Pancreas (tissue), 10 donors: ENCODE results near the gene ZFYVE9. TPM values are rescaled to one million over a fixed set of nuclear protein-coding genes. Genes with fewer than 3 reads are reported as not detected.

Experiments
- ATAC-seq, 4 donors: fragments of 200-7000 bp; cut with Tn5 transposase; one replicate each; pipeline versions ENCODE4 v1.8.0 to v1.9.1; 2020; ENCODE audit warnings: mild to moderate bottlenecking in 4 of 4, moderate library complexity in 4 of 4
- DNase-seq, 6 donors: peaks; one replicate each; pipeline ENCODE4 v3.0.0-alpha.2; 2020
- FAIRE-seq: peaks from 2 replicates; lab custom pipeline; 2012; peaks lifted over from hg19 to GRCh38; lab: Jason Lieb, UNC
- H3K27ac ChIP-seq, 4 donors: fragments of 200-600 bp; sonication (generic); 1 replicate in 3 of 4; 2 replicates in 1 of 4; pipeline versions ENCODE4 v1.5.0 to v1.8.0; 2020
- H3K27me3 ChIP-seq, 4 donors: fragments of 200-600 bp; one replicate each; pipeline ENCODE4 v1.8.0; 2021
- H3K36me3 ChIP-seq, 3 donors: fragments of 200-600 bp; sonication (generic) in 1 of 3; one replicate each; pipeline versions ENCODE4 v1.5.0 to v1.8.0; 2020 to 2021
- H3K4me1 ChIP-seq, 3 donors: fragments of 200-600 bp; one replicate each; pipeline ENCODE4 v1.8.0; 2021
- H3K4me3 ChIP-seq, 4 donors: fragments of 200-600 bp; sonication (generic) in 2 of 4; one replicate each; pipeline versions ENCODE4 v1.5.0 to v1.8.0; 2020 to 2021
- H3K9me3 ChIP-seq, 4 donors: fragments of 200-600 bp; one replicate each; pipeline ENCODE4 v1.8.0; 2021
- WGBS, 2 donors: extraction: QIAGEN DNeasy Blood & Tissue Kit; methylation state at CpG; one replicate each; pipeline ENCODE4 v1.1.7; 2013; 5-methylcytosine and 5-hydroxymethylcytosine counted together
- intact Hi-C, 3 donors: fragments of 100-400 bp; cut with DNase I; formaldehyde crosslinking; loops; one replicate each; pipeline versions ENCODE4 v1.11.1 to v1.14.2; 2022
- polyA plus RNA-seq, 2 donors: library from polyadenylated mRNA; stranded (reverse); fragments of 200-250 nt; gene quantifications; one replicate each; pipeline ENCODE4 v1.2.3, GENCODE V29; 2013
- total RNA-seq, 6 donors: library from RNA; stranded (reverse); fragmentation: NEBNext Ultra II Directional in 4 of 6; extraction: Animal tissue kit (Norgen Biotek cat#: 25700) in 4 of 6; gene quantifications; one replicate each; pipeline versions ENCODE4 v1.2.1 to v1.2.4, GENCODE V29; 2021 to 2023
- TF ChIP-seq, protein P1 (sequence below), 4 donors: fragments of 200-600 bp; sonication (generic) in 3 of 4; IDR thresholded peaks; one replicate each; pipeline versions ENCODE4 v1.5.0 to v1.8.0; 2021; ENCODE audit warnings: antibody characterized with exemption in 4 of 4
- donor health status: healthy with polysubstance abuse.
- donor health status: DM: no; HTN: no; CAD: no; lungs with moderate emphysema.
- donor health status: DM: no; HTN: no; CAD: no.
- donor health status: control.
- donor health status: control.
- donor health status: Bipolar disorder and iron deficiency.
- donor health status: DM: yes; HTN: yes; CAD: no.
- donor health status: DM: no; HTN: no; CAD: no.
- donor health status: DM: no; HTN: no; CAD: no.
- donor health status: DM: yes; HTN: yes; CAD: no.

ZFYVE9 gene
- total and polyA plus RNA-seq, 8 donors: 3.0 to 16.9 (median 13.2) TPM

DNA sequence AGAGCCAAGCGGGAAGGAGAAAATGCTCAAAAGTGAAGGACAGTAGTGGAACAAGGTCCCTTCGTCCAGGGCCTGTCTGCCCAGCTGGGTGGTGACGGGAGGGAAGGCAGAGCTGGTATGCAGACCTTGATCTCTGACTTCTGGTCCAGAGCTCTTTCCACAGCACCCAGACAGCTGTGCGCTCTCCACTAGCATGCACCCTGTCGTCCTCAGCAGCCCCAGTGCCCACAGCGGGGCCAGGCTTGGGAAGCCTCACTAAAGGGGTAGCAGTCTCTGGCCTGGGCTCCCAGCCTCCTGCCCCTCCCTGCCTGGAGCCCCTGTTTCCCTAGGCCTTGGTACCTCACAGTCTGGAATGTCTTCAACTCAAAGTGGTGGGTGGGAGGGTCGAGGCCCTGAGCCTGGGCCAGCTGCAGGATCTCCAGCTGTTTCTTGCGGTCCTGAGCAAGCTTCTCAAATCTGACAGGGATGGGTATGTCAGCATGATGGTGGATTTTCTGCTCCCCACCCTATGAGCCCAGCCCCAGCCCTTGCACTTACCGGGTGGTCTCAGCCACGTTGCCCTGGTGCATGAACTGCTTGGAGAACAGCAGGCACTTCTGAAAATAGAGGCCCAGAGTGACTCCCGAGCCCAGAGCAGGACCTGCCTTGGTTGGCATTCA is 214.1 kb downstream of the ZFYVE9 start:
- Histone ChIP-seq H3K9me3 (no peaks in the 10 kb centered on the region), H3K36me3 (peaks cover 18 to 84% (median 50%) of the 10 kb centered on the region in 3 donors), H3K4me3 (no peak overlapping the region), H3K4me1 (no peaks in the 10 kb centered on the region), H3K27ac (no peak overlapping the region), H3K27me3 (no peaks in the 10 kb centered on the region)
- 90 to 93% methylated on average over 11 of the region's 11 CpGs for WGBS, 2 donors
- FAIRE-seq (no peak), ATAC-seq (no peak), DNase-seq (peak in 1 of 6 donors; percentile 33)
- TF ChIP-seq, protein P1, sequence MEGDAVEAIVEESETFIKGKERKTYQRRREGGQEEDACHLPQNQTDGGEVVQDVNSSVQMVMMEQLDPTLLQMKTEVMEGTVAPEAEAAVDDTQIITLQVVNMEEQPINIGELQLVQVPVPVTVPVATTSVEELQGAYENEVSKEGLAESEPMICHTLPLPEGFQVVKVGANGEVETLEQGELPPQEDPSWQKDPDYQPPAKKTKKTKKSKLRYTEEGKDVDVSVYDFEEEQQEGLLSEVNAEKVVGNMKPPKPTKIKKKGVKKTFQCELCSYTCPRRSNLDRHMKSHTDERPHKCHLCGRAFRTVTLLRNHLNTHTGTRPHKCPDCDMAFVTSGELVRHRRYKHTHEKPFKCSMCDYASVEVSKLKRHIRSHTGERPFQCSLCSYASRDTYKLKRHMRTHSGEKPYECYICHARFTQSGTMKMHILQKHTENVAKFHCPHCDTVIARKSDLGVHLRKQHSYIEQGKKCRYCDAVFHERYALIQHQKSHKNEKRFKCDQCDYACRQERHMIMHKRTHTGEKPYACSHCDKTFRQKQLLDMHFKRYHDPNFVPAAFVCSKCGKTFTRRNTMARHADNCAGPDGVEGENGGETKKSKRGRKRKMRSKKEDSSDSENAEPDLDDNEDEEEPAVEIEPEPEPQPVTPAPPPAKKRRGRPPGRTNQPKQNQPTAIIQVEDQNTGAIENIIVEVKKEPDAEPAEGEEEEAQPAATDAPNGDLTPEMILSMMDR (IDR thresholded peaks at IDR 0.05): no peak
- intact Hi-C loops: no loop called here

DNA sequence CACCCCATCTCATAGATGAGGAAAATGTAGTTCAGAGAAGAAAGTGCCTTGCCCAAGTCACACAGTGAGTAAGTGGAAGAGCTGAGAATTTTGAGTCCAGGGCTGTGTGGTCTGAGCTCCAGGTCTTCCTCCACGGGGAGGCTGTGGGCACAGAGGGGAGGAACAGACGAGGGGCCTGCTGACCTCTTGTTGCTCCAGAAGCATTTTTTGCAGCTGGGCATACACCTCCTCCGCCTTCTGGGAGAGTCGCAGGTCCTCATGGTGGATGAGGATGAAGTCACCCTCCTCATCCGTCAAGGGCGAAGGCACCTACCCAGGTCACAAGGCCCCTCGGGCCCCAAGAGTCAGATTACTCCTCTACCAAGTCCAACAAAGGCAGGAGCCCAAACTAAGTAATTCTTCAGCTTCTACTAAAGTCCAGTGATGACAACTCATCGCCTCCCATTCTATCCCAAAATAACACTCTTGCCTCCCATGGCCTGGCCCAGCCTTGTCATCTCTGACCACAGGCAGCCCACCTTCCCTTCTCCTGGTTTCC is 215.0 kb downstream of the ZFYVE9 start:
- Histone ChIP-seq H3K27ac (no peak overlapping the region), H3K27me3 (no peaks in the 10 kb centered on the region), H3K4me1 (no peaks in the 10 kb centered on the region), H3K4me3 (no peak overlapping the region), H3K9me3 (no peaks in the 10 kb centered on the region), H3K36me3 (peaks cover 18 to 91% (median 53%) of the 10 kb centered on the region in 3 donors)
- intact Hi-C loops: no loop called here
- FAIRE-seq (no peak), ATAC-seq (no peak), DNase-seq (no peak)
- TF ChIP-seq, protein P1 (IDR thresholded peaks at IDR 0.05): no peak
- WGBS, 2 donors: 92 to 95% methylated on average over 8 of the region's 8 CpGs

DNA sequence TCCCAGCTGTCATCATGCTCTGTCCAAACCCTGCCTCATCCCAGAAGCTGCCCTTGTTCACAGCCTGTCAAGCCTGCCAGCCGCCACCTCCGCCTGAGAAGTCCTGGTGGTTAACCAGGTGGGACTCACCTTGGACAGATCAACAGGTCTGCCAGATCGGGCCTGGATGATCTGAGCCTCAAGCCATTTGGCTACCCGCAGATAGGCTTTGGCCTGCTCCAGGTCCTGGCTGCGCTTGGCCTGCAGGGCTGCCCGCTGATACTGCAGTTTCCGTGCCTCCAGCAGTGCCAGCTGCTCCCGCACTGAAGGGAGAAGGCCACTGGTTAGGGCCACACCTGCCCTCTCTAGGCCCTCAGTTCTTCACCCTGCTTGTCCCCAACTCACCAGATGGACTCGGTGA is 215.5 kb downstream of the ZFYVE9 start:
- peaks cover 18 to 96% (median 53%) of the 10 kb centered on the region in 3 donors for H3K36me3 ChIP-seq
- intact Hi-C loops: no loop called here

DNA sequence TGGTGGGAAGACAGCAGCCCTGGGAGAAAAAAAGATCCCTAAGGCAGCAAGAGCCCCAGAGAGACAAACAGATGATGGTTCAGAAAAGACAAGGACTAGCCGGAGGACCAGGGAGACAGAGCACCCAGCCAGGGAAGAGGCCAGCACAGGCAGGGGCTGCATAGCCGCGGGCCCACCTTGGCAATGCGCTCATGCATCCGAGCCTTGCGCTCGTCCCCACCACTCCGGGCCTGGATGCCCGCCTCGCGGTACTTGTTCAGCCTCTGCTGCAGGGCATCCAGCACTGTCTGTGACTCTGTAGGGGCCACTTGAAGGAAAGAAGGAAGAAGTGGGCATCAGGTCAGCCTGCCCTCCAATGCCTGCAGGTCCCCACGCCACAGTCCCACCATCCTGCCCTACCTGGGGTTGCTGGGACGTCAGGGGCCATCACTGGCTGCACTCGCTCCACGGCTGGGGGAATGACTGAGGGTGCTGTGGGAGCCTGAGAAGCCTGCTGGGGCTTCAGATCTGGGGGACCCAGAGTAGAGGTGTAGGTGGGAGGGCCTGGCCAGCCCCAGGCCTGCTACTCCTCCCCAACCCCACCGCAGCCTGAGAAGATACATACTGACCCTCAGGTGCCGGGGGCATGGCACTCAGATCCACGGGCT is 217.1 kb downstream of the ZFYVE9 start:
- H3K27ac ChIP-seq: no peak overlapping the region
- WGBS, 2 donors: 95 to 96% methylated on average over 18 of the region's 18 CpGs
- H3K36me3 ChIP-seq: peaks cover 18 to 83% (median 53%) of the 10 kb centered on the region in 3 donors
- no peaks in the 10 kb centered on the region for H3K4me1 ChIP-seq
- H3K27me3 ChIP-seq: no peaks in the 10 kb centered on the region
- ATAC-seq: no peak
- TF ChIP-seq, protein P1 (IDR thresholded peaks at IDR 0.05): no peak
- DNase-seq: no peak
- intact Hi-C loops: no loop called here
- FAIRE-seq: no peak
- H3K4me3 ChIP-seq: no peak overlapping the region
- H3K9me3 ChIP-seq: no peaks in the 10 kb centered on the region

More for the DNA sequence above, 215.5 kb downstream of the ZFYVE9 start:
- no peaks in the 10 kb centered on the region for H3K27me3 ChIP-seq
- no peaks in the 10 kb centered on the region for H3K9me3 ChIP-seq
- no peak overlapping the region for H3K4me3 ChIP-seq
- ATAC-seq (no peak), FAIRE-seq (no peak), DNase-seq (peak in 1 of 6 donors; percentile 11)
- WGBS, 2 donors: 92 to 94% methylated on average over 9 of the region's 9 CpGs
- H3K4me1 ChIP-seq: no peaks in the 10 kb centered on the region
- TF ChIP-seq, protein P1 (IDR thresholded peaks at IDR 0.05): no peak
- H3K27ac ChIP-seq: no peak overlapping the region
